Heart left ventricle (tissue), 16 donors: ENCODE measurements around the gene VTCN1. TPM values are rescaled to one million over a fixed set of nuclear protein-coding genes. Genes with fewer than 3 reads are reported as not detected.

Experiments used
- ATAC-seq, 4 donors: fragments of 200-7000 bp; cut with Tn5 transposase; one replicate each; pipeline ENCODE4 v1.9.1; 2020 to 2022; ENCODE audit warnings: moderate library complexity in 4 of 4, mild to moderate bottlenecking in 3 of 4, moderate number of reproducible peaks in 1 of 4
- DNase-seq, 5 donors: peaks; one replicate each; pipeline ENCODE4 v3.0.0-alpha.2; 2020
- H3K27ac ChIP-seq, 12 donors: fragments of 200-600 bp; sonication (generic) in 4 of 12; one replicate each; pipeline versions ENCODE4 v1.5.0 to v1.8.0; 2016 to 2022; ENCODE audit warnings: mild to moderate bottlenecking in 2 of 12
- H3K27me3 ChIP-seq, 9 donors: fragments of 200-600 bp; sonication (generic) in 2 of 9; one replicate each; pipeline versions ENCODE4 v1.5.1 to v1.8.0; 2016 to 2022; ENCODE audit warnings: mild to moderate bottlenecking in 3 of 9
- H3K36me3 ChIP-seq, 9 donors: fragments of 200-600 bp; sonication (generic) in 2 of 9; one replicate each; pipeline versions ENCODE4 v1.5.0 to v1.8.0; 2018 to 2022; ENCODE audit warnings: mild to moderate bottlenecking in 2 of 9
- H3K4me1 ChIP-seq, 12 donors: fragments of 200-600 bp; sonication (generic) in 4 of 12; one replicate each; pipeline versions ENCODE4 v1.5.0 to v1.8.0; 2016 to 2022; ENCODE audit warnings: mild to moderate bottlenecking in 3 of 12
- H3K4me3 ChIP-seq, 12 donors: fragments of 200-600 bp; sonication (generic) in 4 of 12; one replicate each; pipeline versions ENCODE4 v1.5.0 to v1.8.0; 2017 to 2022; ENCODE audit warnings: mild to moderate bottlenecking in 9 of 12, moderate library complexity in 4 of 12
- H3K9me3 ChIP-seq, 12 donors: fragments of 200-600 bp; sonication (generic) in 4 of 12; one replicate each; pipeline versions ENCODE4 v1.5.0 to v1.8.0; 2016 to 2022; ENCODE audit warnings: mild to moderate bottlenecking in 1 of 12
- CTCF ChIP-seq, 12 donors: fragments of 200-600 bp; sonication (generic) in 4 of 12; IDR thresholded peaks; one replicate each; pipeline versions ENCODE4 v1.5.0 to v1.8.0; 2018 to 2022; ENCODE audit warnings: antibody characterized with exemption in 12 of 12, mild to moderate bottlenecking in 5 of 12
- POLR2A ChIP-seq, 2 donors: fragments of 450-650 bp; IDR thresholded peaks; one replicate each; pipeline ENCODE4 v1.6.1; 2017; ENCODE audit warnings: antibody characterized with exemption in 2 of 2, mild to moderate bottlenecking in 2 of 2, moderate library complexity in 2 of 2
- WGBS, 4 donors: extraction: QIAGEN DNeasy Blood & Tissue Kit in 2 of 4; methylation state at CpG; one replicate each; pipeline versions ENCODE4 v1.1.5 to v1.1.7; 2013 to 2018; 5-methylcytosine and 5-hydroxymethylcytosine counted together
- intact Hi-C, 10 donors: fragments of 100-400 bp; cut with DNase I; formaldehyde crosslinking; loops; one replicate each; pipeline versions ENCODE4 v1.11.1 to v1.14.2; 2022
- polyA plus RNA-seq, 2 donors: library from polyadenylated mRNA; stranded (reverse); fragments of 200-250 nt; gene quantifications; one replicate each; pipeline ENCODE4 v1.2.3, GENCODE V29; 2013
- total RNA-seq, 9 donors: library from RNA; depleted of rRNA in 2 of 9; stranded (reverse); fragments of >200 nt in 2 of 9; fragmentation: NEBNext Ultra II Directional in 3 of 9; extraction: Animal tissue kit (Norgen Biotek cat#: 25700) in 3 of 9; gene quantifications; one replicate each; pipeline versions ENCODE4 v1.1.0 to v1.2.4, GENCODE V29; 2016 to 2023
- donor health status: ischemic (EF 13 %, LVEDD 7.1; RV severe dilation, severe dysfunction).
- donor health status: healthy with polysubstance abuse.
- donor health status: DM: no; HTN: yes; CAD: no.
- donor health status: DM: no; HTN: no; CAD: no.
- donor health status: ischemic (EF 25% LVEDD 6.9; RV normal size, moderate dysfunction).
- donor health status: ischemic (EF 25% LVEDD 5.7; RV mildly dilated, moderate dysfunction).
- donor health status: healthy.
- donor health status: DM: yes; HTN: yes; CAD: no.
- donor health status: ischemic (EF 35%, LVEDD 5.7; RV mildly dilated, moderate dysfunction).
- donor health status: nonischemic (EF 11% LVEDD 7.7; RV severe dilation, severe dysfunction).
- donor health status: DM: yes; HTN: yes; CAD: no.
- donor health status: PGD.
- donor health status: ischemic (EF 29% LVEDD 5.4; RV normal size, mild dysfunction).
- donor health status: nonischemic (EF 23%, LVEDD 6.1; RV moderate dilation, normal function).

Gene VTCN1
- total and polyA plus RNA-seq, 11 donors, result 0.09 to 0.16 TPM; not detected in 9

GRCh38 chr1:117135329-117135728 lies 75.4 kb downstream of the VTCN1 start:
- no peak overlapping the region for H3K4me3 ChIP-seq
- H3K36me3 ChIP-seq, result no peaks in the 10 kb centered on the region
- 75 to 92% (median 80%) methylated on average over 2 of the region's 2 CpGs for WGBS, 4 donors
- no peak overlapping the region for H3K27ac ChIP-seq
- DNase-seq, result no peak
- intact Hi-C loops, result no loop called here
- H3K27me3 ChIP-seq, result no peaks in the 10 kb centered on the region
- ATAC-seq, result no peak
- H3K4me1 ChIP-seq, result peaks cover 0 to under 1% (median 0%) of the 10 kb centered on the region in 12 donors
- TF ChIP-seq CTCF (IDR thresholded peaks at IDR 0.05) (no peak), POLR2A (IDR thresholded peaks at IDR 0.05) (no peak)
- H3K9me3 ChIP-seq, result no peaks in the 10 kb centered on the region

- H3K27me3 ChIP-seq, result no peaks in the 10 kb centered on the region
- DNase-seq, result no peak
- H3K4me1 ChIP-seq, result peaks cover 0 to 24% (median 6%) of the 10 kb centered on the region in 12 donors
- no peaks in the 10 kb centered on the region for H3K36me3 ChIP-seq
- no peaks in the 10 kb centered on the region for H3K9me3 ChIP-seq
- H3K4me3 ChIP-seq, result no peak overlapping the region
- 78 to 85% (median 80%) methylated on average over 4 of the region's 4 CpGs for WGBS, 4 donors
- peak in 1 of 4 donors; percentile 34 for ATAC-seq
- peak overlapping the region in 3 of 12 donors; percentile 66 to 78 (median 67) for H3K27ac ChIP-seq
- intact Hi-C loops, result no loop called here
- TF ChIP-seq CTCF (IDR thresholded peaks at IDR 0.05) (no peak), POLR2A (IDR thresholded peaks at IDR 0.05) (no peak)
Observed at GRCh38 chr1:117130526-117130925, 80.2 kb downstream of the VTCN1 start.

- H3K4me3 ChIP-seq, result peak overlapping the region in 7 of 12 donors; percentile 1 to 30 (median 15)
- no peaks in the 10 kb centered on the region for H3K9me3 ChIP-seq
- WGBS, 4 donors, result 21 to 25% (median 23%) methylated on average over 5 of the region's 5 CpGs
- intact Hi-C loops, result loop anchor here (2.0 to 10.0 kb wide), 9 partner anchors 36 to 156 kb away; no protein-coding TSS in a partner anchor
- no peak for TF ChIP-seq POLR2A (IDR thresholded peaks at IDR 0.05)
- peak; percentile 26 to 66 (median 54) for TF ChIP-seq CTCF (IDR thresholded peaks at IDR 0.05)
- H3K27ac ChIP-seq, result peak overlapping the region in 11 of 12 donors; percentile 0 to 78 (median 61)
- DNase-seq, result no peak
- peak; percentile 66 to 87 (median 82) for ATAC-seq
- peaks cover 0 to 24% (median 6%) of the 10 kb centered on the region in 12 donors for H3K4me1 ChIP-seq
- H3K27me3 ChIP-seq, result no peaks in the 10 kb centered on the region
- no peaks in the 10 kb centered on the region for H3K36me3 ChIP-seq
Observed at GRCh38 chr1:117128323-117129079, 82.2 kb downstream of the VTCN1 start.

GRCh38 chr1:117127795-117128194 lies 82.9 kb downstream of the VTCN1 start:
- Histone ChIP-seq H3K4me3 (no peak overlapping the region), H3K36me3 (no peaks in the 10 kb centered on the region), H3K27me3 (no peaks in the 10 kb centered on the region), H3K9me3 (no peaks in the 10 kb centered on the region), H3K27ac (peak overlapping the region in 8 of 12 donors; percentile 35 to 78 (median 64)), H3K4me1 (peaks cover 0 to 24% (median 6%) of the 10 kb centered on the region in 12 donors)
- no peak for TF ChIP-seq CTCF (IDR thresholded peaks at IDR 0.05)
- ATAC-seq (peak in 3 of 4 donors; percentile 16 to 39 (median 31)), DNase-seq (no peak)
- intact Hi-C loops, result loop anchor here (2.0 to 10.0 kb wide), 9 partner anchors 35 to 157 kb away; no protein-coding TSS in a partner anchor
